ENCODE measurements around the gene DESI1. TPM values are rescaled to one million over a fixed set of nuclear protein-coding genes. Genes with fewer than 3 reads are reported as not detected.

DESI1 gene
- total RNA-seq, 4 donors from 2014 or later: 25.6 to 32.9 (median 27.9) TPM

DNA sequence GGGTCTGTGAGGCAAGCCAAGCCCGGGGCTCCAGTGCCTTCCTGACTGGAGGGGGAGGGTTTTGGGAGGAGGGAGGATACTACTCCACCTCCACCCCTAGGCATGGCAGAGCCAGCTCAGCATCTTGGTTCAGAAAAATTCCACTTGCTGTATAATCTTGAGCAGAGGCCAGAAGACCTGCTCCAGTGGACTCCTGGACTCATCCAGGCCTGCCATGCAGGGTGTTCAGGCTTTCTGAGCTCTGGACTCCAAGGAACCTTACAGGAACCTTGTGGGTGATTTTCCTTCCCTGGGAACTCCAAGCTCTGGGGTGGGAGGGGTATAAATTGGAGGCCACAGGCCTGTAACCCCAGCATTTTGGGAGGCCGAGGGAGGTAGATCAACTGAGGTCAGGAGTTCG is 50.6 kb downstream of the DESI1 start:
- no peak for DNase-seq (ENCODE audit: low spot score in 2 of 2)
- no peak overlapping the region for H3K27ac ChIP-seq
- TF ChIP-seq POLR2A (IDR thresholded peaks at IDR 0.05): no peak
- TF ChIP-seq CTCF (IDR thresholded peaks at IDR 0.05): no peak
- no peak for TF ChIP-seq EP300 (IDR thresholded peaks at IDR 0.05)
- TF ChIP-seq POLR2AphosphoS5 (IDR thresholded peaks at IDR 0.05): no peak
- 85% methylated on average over 3 of the region's 3 CpGs for WGBS
- no peaks in the 10 kb centered on the region for H3K9me3 ChIP-seq
- H3K4me3 ChIP-seq: no peak overlapping the region
- peaks cover under 1% of the 10 kb centered on the region for H3K36me3 ChIP-seq
- no peaks in the 10 kb centered on the region for H3K4me1 ChIP-seq
- H3K27me3 ChIP-seq: no peaks in the 10 kb centered on the region

GRCh38 chr22:41568811-41569210 is 52.0 kb downstream of the DESI1 start:
- TF ChIP-seq POLR2A (IDR thresholded peaks at IDR 0.05) (no peak), CTCF (IDR thresholded peaks at IDR 0.05) (no peak), POLR2AphosphoS5 (IDR thresholded peaks at IDR 0.05) (no peak)

DNA sequence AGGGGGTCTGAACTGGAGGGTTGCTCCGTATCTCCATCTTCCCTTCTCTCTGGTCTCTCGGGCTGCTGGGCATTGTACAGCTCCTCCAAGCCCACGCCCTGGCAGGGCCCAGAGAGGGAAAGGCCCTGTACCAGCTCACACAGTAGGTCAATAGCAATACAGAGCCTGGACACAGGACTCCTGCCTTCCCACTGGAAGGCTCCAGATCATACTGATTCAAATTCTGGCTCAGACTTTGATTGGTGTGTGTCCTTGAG is 53.4 kb downstream of the DESI1 start:
- H3K27ac ChIP-seq: no peak overlapping the region
- TF ChIP-seq POLR2AphosphoS5 (IDR thresholded peaks at IDR 0.05): no peak
- no peak for TF ChIP-seq EP300 (IDR thresholded peaks at IDR 0.05)

More at GRCh38 chr22:41568811-41569210, 52.0 kb downstream of the DESI1 start:
- Histone ChIP-seq H3K4me3 (no peak overlapping the region), H3K9me3 (no peaks in the 10 kb centered on the region), H3K4me1 (no peaks in the 10 kb centered on the region), H3K27ac (no peak overlapping the region), H3K36me3 (no peaks in the 10 kb centered on the region), H3K27me3 (no peaks in the 10 kb centered on the region)
- 78% methylated on average over 7 of the region's 7 CpGs for WGBS
- DNase-seq (ENCODE audit: low spot score in 2 of 2): no peak

DNA sequence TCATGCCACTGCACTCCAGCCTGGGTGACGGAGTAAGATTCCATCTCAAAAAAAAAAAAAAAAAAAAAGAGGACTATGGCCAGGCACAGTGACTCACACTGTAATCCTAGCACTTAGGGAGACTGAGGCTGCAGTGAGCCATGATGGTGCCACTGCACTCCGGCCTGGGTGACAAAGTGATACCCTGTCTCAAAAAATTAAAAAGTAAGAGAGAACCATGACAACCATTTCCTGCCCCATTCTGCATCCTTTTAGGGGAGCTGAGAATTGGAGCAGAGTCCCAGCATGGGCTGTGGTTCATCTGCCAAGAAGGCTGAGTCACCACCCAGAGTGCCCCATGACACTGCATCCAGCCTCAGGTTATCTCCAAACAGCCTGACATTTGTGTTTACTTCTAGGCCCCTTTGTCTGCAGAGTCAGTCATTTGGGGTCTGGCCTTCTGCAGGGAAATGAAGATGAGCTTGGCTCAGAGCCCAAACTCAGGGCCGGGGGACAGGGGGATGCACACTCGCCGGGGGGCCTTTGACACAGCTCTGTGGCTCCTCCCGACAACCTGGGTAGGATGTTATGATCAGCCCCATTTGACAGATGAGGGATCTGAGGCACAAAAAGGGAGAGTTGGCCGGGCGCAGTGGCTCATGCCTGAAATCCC is 55.3 kb downstream of the DESI1 start:
- no peaks in the 10 kb centered on the region for H3K4me1 ChIP-seq
- WGBS: 55% methylated on average over 8 of the region's 8 CpGs
- TF ChIP-seq POLR2A (IDR thresholded peaks at IDR 0.05): no peak
- no peak for TF ChIP-seq CTCF (IDR thresholded peaks at IDR 0.05)
- TF ChIP-seq EP300 (IDR thresholded peaks at IDR 0.05): no peak
- no peak for TF ChIP-seq POLR2AphosphoS5 (IDR thresholded peaks at IDR 0.05)
- H3K36me3 ChIP-seq: no peaks in the 10 kb centered on the region
- no peak for DNase-seq (ENCODE audit: low spot score in 2 of 2)
- no peak overlapping the region for H3K27ac ChIP-seq
- H3K9me3 ChIP-seq: no peaks in the 10 kb centered on the region
- no peak overlapping the region for H3K4me3 ChIP-seq
- peaks cover 6% of the 10 kb centered on the region for H3K27me3 ChIP-seq

More for the DNA sequence above, 53.4 kb downstream of the DESI1 start:
- Histone ChIP-seq H3K36me3 (no peaks in the 10 kb centered on the region), H3K4me1 (no peaks in the 10 kb centered on the region), H3K27me3 (no peaks in the 10 kb centered on the region), H3K4me3 (no peak overlapping the region), H3K9me3 (no peaks in the 10 kb centered on the region)
- DNase-seq (ENCODE audit: low spot score in 2 of 2): no peak
- 81% methylated on average over 3 of the region's 3 CpGs for WGBS

DNA sequence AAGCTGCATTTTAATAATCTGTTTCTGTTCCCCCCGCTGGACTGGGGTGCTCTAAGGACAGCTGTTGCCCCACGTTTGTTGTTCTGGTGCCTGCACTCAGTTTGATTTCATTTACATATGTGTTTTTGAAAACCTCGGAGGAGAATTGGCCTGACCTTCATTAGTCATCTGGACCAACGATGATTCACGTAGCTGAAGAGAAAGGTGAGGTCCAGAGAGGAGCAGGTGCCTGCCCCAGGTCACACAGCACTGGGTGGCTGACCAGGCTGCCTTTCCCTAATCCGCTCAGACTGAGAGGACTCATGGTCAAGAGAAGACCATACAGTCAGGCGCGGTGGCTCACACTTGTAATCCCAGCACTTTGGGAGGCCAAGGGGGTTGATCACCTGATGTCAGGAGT is 56.3 kb downstream of the DESI1 start:
- 83% methylated on average over 8 of the region's 8 CpGs for WGBS
- H3K36me3 ChIP-seq: no peaks in the 10 kb centered on the region
- no peaks in the 10 kb centered on the region for H3K4me1 ChIP-seq
- H3K27ac ChIP-seq: no peak overlapping the region
- DNase-seq (ENCODE audit: low spot score in 2 of 2): no peak
- TF ChIP-seq CTCF (IDR thresholded peaks at IDR 0.05) (no peak), POLR2A (IDR thresholded peaks at IDR 0.05) (no peak), EP300 (IDR thresholded peaks at IDR 0.05) (no peak), POLR2AphosphoS5 (IDR thresholded peaks at IDR 0.05) (no peak)
- peaks cover 12% of the 10 kb centered on the region for H3K27me3 ChIP-seq
- no peak overlapping the region for H3K4me3 ChIP-seq
- no peaks in the 10 kb centered on the region for H3K9me3 ChIP-seq
